Embryonic facial prominence (tissue), 1 donor: ENCODE measurements around the gene STARD3.

Source experiments
- DNase-seq: peaks from one replicate; pipeline ENCODE4 v3.0.0-alpha.2; 2016; ENCODE audit errors: extremely low spot score

Gene STARD3

GRCh38 chr17:39660397-39661385, 23.7 kb downstream of the STARD3 start:
- no peak for DNase-seq

- no peak for DNase-seq
Measured at GRCh38 chr17:39661744-39662541, 25.0 kb downstream of the STARD3 start.

DNA sequence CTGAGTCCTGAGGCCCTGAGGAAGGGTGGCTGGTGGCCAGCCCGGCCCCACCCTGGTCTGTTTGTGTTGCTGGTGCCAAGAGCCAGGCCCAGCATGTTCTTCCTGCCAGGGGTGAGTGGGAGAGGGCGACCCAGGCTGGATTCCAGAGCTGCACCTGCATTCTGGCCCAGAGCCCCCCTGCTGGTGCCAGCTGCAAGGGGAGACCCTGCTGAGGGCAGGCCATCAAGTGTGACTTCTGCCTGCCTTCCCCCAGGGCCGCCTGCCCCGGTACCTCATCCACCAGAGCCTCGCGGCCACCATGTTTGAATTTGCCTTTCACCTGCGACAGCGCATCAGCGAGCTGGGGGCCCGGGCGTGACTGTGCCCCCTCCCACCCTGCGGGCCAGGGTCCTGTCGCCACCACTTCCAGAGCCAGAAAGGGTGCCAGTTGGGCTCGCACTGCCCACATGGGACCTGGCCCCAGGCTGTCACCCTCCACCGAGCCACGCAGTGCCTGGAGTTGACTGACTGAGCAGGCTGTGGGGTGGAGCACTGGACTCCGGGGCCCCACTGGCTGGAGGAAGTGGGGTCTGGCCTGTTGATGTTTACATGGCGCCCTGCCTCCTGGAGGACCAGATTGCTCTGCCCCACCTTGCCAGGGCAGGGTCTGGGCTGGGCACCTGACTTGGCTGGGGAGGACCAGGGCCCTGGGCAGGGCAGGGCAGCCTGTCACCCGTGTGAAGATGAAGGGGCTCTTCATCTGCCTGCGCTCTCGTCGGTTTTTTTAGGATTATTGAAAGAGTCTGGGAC, 25.8 kb downstream of the STARD3 start:
- no peak for DNase-seq

- no peak for DNase-seq
Measured at GRCh38 chr17:39663340-39663687, 26.4 kb downstream of the STARD3 start.

DNA sequence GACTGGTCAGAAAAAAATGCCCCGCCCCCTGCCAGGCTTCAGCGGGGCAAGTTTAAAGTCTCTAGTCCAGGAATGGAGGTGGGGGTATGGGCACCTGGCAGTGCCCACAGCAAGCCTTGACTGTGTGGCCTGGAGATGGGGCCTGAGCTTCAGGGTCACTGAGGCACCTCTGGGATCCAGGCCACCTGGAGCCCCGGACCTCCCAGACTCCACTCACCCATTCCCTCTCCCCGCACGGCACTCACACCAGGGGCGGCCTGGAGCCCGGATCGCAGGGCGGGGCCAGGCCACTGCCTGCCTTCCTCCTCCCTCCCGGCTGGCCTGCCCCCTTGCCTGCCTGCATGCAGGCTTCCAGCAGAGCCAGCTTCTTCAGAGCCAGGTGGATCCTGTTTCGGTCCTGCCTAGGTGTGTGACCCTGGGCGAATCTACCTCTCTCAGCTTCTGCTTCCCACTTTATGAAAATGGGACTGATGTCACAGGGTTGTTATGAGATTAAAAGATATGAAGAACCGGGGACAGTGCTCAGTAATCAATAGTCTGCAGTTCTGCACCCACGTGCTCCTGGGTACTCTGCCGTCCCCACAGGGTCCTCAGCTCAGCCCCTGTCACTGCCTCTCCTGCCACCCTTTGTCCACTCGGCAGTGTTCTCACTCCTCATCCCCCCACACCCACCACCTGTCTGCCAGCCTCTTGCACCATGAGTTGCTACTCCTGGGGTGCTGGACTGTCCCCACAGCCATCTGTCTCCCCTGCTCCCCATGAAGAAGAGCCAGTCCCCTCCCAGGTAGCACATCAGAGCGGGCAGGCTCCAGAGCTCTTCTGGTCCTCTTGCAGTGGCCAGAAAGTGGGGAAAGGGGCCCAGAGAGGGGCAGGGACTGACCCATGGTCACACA, 27.0 kb downstream of the STARD3 start:
- DNase-seq, result no peak

DNA sequence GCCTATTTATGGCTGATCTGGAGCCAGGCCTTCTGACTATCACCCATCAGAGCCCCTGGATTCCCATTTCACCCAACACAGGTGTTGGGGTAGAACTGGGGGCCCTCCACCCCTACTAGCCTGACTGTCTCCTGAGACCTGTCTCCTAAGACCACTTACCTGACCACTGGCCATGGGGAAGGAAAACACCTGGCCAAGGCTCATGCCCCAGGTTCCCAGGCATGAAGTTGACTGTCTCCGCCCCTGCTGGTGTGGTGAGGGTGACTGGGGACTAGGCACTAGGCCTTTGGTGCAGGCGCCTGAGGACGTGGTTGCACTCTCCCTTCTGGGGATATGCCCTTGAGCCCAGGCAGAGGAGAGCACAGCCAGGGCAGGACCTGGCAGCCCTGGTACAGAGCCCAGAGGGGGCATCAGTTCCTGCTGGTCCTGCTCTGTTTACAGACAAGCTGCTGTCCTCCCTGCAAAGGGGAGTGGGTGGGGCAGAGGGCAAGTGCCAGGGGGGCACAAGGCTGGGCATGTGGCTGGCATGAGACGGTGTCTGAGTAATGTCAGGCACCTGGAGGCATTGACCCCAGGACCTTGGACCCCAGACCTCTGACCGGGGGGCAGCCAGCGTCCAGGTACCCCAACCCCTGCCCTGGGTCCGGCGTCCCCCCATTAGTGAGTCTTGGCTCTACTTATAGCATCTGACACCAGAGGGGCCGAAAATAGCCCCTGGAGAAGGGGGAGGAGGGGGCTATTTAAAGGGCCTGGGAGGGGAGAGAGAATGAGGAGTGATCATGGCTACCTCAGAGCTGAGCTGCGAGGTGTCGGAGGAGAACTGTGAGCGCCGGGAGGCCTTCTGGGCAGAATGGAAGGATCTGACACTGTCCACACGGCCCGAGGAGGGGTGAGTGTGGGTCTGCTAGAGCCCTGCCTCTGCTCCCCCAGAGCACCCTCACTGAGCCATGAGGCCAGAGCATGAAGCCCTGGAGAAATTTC, 27.9 kb downstream of the STARD3 start, which contains the start of gene TCAP:
Gene TCAP (plus strand): TSS at position 769 of the 981 bp plus-strand sequence. CDS start 11 bp downstream, at position 780.
- DNase-seq, result no peak

DNA sequence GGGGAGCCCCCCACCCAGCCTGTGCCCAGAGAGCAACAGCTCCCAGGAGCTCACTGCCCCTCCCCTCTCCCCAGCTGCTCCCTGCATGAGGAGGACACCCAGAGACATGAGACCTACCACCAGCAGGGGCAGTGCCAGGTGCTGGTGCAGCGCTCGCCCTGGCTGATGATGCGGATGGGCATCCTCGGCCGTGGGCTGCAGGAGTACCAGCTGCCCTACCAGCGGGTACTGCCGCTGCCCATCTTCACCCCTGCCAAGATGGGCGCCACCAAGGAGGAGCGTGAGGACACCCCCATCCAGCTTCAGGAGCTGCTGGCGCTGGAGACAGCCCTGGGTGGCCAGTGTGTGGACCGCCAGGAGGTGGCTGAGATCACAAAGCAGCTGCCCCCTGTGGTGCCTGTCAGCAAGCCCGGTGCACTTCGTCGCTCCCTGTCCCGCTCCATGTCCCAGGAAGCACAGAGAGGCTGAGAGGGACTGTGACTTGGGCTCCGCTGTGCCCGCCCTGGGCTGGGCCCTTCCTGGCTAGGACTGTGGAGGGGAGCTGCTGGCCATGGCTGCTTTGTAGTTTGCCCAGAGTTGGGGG, 28.8 kb downstream of the STARD3 start:
- DNase-seq, result no peak

- no peak for DNase-seq
Measured at GRCh38 chr17:39666231-39666600, 29.3 kb downstream of the STARD3 start.

- DNase-seq, result no peak
Measured at GRCh38 chr17:39666601-39667261, 29.8 kb downstream of the STARD3 start.

GRCh38 chr17:39667262-39667944, 30.5 kb downstream of the STARD3 start:
- no peak for DNase-seq

DNA sequence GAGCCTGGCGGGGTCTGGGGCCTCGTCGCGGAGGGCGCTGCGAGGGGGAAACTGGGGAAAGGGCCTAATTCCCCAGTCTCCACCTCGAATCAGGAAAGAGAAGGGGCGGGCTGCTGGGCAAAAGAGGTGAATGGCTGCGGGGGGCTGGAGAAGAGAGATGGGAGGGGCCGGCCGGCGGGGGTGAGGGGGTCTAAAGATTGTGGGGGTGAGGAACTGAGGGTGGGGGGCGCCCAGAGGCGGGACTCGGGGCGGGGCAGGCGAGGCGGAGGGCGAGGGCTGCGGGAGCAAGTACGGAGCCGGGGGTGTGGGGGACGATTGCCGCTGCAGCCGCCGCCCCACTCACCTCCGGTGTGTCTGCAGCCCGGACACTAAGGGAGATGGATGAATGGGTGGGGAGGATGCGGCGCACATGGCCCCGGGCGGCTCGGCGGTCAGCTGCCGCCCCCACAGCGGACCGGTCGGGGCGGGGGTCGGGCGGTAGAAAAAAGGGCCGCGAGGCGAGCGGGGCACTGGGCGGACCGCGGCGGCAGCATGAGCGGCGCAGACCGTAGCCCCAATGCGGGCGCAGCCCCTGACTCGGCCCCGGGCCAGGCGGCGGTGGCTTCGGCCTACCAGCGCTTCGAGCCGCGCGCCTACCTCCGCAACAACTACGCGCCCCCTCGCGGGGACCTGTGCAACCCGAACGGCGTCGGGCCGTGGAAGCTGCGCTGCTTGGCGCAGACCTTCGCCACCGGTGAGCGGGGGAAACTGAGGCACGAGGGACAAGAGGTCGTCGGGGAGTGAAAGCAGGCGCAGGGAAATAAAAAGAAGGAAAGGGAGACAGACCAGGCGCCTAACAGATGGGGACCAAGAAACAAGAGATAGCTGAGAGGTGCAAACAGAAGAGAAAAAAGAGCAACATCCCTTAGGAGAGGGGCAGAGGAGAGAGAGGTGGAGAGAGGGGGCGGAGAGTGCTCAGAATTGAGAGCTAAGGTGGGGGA, 31.3 kb downstream of the STARD3 start, which contains the start of gene PNMT:
Gene PNMT (plus strand): TSS at position 509 of the 980 bp plus-strand sequence. CDS start 23 bp downstream, at position 532.
- no peak for DNase-seq

DNA sequence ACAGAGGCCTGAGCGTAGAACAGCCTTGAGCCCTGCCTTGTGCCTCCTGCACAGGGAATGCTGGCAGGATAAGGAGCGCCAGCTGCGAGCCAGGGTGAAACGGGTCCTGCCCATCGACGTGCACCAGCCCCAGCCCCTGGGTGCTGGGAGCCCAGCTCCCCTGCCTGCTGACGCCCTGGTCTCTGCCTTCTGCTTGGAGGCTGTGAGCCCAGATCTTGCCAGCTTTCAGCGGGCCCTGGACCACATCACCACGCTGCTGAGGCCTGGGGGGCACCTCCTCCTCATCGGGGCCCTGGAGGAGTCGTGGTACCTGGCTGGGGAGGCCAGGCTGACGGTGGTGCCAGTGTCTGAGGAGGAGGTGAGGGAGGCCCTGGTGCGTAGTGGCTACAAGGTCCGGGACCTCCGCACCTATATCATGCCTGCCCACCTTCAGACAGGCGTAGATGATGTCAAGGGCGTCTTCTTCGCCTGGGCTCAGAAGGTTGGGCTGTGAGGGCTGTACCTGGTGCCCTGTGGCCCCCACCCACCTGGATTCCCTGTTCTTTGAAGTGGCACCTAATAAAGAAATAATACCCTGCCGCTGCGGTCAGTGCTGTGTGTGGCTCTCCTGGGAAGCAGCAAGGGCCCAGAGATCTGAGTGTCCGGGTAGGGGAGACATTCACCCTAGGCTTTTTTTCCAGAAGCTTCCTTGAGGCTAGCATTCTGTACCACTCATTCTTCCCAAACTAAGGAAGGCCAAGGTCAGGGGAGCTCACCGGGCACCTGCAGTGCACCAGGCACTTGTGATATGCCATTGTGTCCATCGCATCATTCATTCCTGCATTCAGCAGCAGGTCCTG, 33.2 kb downstream of the STARD3 start:
- DNase-seq, result no peak

DNA sequence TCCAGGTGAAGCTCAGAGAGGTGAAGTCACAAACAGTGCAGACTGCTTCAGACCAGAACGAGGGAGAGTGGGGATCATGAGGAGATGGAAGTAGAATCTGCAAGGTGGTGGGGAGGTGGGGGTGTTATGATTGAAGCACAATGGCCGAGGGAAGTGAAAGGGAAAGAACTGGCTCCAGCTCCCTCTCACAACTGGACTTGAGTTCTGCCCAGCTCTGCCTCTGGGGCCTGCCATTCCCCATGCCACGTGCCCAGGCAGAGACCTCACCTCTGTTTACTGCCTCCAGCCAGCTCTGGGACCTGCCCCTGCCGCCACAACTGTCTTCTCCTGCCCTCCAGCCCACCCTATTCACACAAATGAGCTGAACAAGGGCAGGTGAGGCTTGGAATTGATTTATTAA, 33.8 kb downstream of the STARD3 start:
- no peak for DNase-seq

DNA sequence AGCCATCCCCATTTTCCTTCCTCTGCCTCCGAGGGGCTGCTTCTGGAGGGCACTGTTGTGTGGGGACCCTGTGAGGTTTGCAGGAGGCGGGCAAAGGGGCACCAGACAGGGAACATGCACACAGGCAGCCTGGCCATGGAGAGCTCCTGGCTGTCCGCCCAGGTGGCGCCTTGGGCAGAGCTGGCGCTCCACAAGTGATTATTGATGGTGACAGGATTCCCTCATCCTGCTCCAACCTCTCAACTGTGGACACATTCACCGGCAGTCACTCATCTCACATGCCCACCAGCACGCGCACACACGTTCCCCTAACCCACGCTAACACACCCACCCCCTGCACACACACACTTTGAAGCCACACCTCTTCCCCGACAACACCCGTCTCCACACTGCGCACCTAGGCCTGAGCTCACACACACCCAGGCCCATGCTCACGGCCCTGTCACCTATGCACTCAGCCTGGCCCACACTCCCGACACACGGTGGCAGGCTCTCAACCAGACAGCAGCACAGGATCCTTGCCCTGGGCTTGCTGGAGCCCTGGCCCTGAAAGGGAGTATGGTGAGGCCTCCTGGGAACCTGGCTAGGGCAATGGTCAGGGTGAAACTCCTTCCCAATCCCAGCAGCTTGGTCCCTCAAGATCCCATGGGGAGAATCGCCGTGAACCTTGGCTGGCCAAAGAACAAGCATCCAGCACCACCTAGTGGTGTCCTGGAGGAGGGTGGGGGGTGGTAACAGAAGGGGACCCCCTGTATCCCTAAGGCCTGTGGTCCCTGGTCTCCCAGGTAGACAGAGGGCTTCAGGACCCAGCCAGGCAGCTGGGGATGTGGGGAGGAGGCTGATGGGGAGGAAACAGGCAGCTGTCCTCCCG, 34.9 kb downstream of the STARD3 start:
- no peak for DNase-seq
